DOHH2 (cell line): Measurements from ENCODE around the gene CSGALNACT2.
"Not testable (repeated sequence)": the region's sequence is repeated elsewhere in the genome, so short reads cannot be mapped to it uniquely, and the experiment has no call there.

Experiments
- EZH2phosphoT487 ChIP-seq: fragments of 200-600 bp; sonication (generic); IDR thresholded peaks from 2 replicates; pipeline ENCODE4 v1.6.1; 2017; ENCODE audit warnings: borderline replicate concordance, mild to moderate bottlenecking, antibody characterized with exemption, low read length, moderate library complexity, mixed read lengths
- TF ChIP-seq, protein P1 (sequence below): fragments of 200-600 bp; sonication (generic); IDR thresholded peaks from one replicate; pipeline ENCODE4 v1.5.1; 2014; ENCODE audit warnings: antibody characterized with exemption, mild to moderate bottlenecking, low read depth, low read length; ENCODE audit not compliant: poor library complexity, severe bottlenecking

DNA sequence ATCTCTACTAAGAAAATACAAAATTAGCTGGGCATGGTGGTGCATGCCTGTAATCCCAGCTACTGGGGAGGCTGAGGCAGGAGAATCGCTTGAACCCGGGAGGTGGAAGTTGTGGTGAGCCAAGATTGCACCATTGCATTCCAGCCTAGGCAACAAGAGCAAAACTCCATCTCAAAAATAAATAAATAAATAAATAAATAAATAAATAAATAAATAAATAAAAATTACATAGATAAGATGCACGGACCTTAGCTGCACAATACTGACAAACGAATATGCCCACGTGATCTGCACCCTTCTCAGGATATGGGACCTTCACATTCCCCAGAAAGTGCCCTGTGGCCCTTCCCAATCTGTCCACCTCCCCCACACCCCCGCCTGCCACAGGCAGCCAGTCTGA is 38.9 kb upstream of the CSGALNACT2 start:
- TF ChIP-seq, protein P1, sequence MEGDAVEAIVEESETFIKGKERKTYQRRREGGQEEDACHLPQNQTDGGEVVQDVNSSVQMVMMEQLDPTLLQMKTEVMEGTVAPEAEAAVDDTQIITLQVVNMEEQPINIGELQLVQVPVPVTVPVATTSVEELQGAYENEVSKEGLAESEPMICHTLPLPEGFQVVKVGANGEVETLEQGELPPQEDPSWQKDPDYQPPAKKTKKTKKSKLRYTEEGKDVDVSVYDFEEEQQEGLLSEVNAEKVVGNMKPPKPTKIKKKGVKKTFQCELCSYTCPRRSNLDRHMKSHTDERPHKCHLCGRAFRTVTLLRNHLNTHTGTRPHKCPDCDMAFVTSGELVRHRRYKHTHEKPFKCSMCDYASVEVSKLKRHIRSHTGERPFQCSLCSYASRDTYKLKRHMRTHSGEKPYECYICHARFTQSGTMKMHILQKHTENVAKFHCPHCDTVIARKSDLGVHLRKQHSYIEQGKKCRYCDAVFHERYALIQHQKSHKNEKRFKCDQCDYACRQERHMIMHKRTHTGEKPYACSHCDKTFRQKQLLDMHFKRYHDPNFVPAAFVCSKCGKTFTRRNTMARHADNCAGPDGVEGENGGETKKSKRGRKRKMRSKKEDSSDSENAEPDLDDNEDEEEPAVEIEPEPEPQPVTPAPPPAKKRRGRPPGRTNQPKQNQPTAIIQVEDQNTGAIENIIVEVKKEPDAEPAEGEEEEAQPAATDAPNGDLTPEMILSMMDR = not testable (repeated sequence)
- TF ChIP-seq EZH2phosphoT487 = not testable (repeated sequence)
